Measurements from ENCODE around the gene XXYLT1.

Gene XXYLT1

GRCh38 chr3:195171093-195171873 is 99.7 kb downstream of the XXYLT1 start:
- Mint-ChIP-seq H3K27me3 (ENCODE audit: low read depth, poor library complexity) (peaks cover 5% of the 10 kb centered on the region), H3K36me3 (ENCODE audit: low read depth) (peaks cover 16% of the 10 kb centered on the region), H3K27ac (peak overlapping the region; percentile 88), H3K4me3 (no peak overlapping the region), H3K4me1 (peaks cover 43% of the 10 kb centered on the region), H3K9me3 (no peaks in the 10 kb centered on the region)
- DNase-seq = no peak
- no peak for TF ChIP-seq CTCF (IDR thresholded peaks at IDR 0.05)

DNA sequence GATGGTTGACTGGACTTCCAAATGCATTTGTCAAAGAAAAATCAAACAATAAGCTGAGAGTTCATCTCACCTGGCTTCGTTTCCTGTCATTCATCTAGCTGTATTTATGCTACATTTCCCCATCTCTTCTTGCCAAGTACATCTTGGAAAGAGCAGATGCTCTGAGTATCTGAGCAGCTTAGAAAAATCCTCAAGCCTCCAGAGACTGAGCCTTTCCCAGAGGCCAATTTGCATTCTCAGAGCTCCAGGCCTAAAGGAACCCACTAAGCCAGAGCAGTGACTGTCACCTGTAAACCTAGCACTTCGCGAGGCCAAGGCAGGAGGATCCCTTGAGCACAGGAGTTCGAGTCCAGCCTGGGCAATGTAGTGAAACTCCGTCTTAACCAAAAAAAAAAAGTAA is 100.5 kb downstream of the XXYLT1 start:
- H3K27ac Mint-ChIP-seq = peak overlapping the region; percentile 40
- H3K4me1 Mint-ChIP-seq = peaks cover 49% of the 10 kb centered on the region
- H3K4me3 Mint-ChIP-seq = no peak overlapping the region
- DNase-seq = no peak
- no peaks in the 10 kb centered on the region for H3K9me3 Mint-ChIP-seq
- H3K27me3 Mint-ChIP-seq (ENCODE audit: low read depth, poor library complexity) = peaks cover 5% of the 10 kb centered on the region
- no peak for TF ChIP-seq CTCF (IDR thresholded peaks at IDR 0.05)
- peaks cover 8% of the 10 kb centered on the region for H3K36me3 Mint-ChIP-seq (ENCODE audit: low read depth)

DNA sequence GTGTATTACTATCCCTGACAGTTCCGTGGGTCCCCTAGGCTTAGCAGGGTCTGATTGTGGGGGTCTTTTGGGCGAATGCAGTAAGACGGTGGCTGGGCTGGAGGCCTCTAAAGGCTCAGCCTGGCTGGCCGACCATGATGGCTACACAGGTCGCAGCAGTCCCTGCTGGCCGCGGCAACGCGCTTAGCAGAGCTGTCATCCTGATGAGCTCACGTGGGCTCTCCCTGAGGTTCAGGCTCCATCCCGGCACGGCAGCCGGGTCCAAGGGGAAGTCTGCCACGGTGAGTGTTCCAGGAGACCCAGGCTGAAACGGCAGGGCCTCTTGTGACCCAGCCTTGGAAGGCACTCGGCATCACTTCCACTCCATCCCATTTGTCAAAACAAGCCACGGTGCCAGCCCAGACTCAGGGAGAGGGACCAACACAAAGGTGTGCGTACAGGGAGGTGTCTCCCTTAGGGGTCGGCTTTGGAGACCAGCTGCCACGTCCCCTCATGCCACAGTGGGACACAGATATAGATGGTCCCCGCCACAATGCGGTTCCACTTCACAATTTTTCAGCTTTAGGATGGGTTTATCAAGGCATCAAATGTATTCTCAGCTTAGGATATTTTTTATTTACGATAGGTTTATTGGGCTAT is 101.8 kb downstream of the XXYLT1 start:
- no peak overlapping the region for H3K27ac Mint-ChIP-seq
- no peak for DNase-seq
- TF ChIP-seq CTCF (IDR thresholded peaks at IDR 0.05) = no peak
- no peaks in the 10 kb centered on the region for H3K9me3 Mint-ChIP-seq
- peaks cover 47% of the 10 kb centered on the region for H3K4me1 Mint-ChIP-seq
- H3K36me3 Mint-ChIP-seq (ENCODE audit: low read depth) = peaks cover 4% of the 10 kb centered on the region
- no peak overlapping the region for H3K4me3 Mint-ChIP-seq
- H3K27me3 Mint-ChIP-seq (ENCODE audit: low read depth, poor library complexity) = peaks cover 3% of the 10 kb centered on the region

DNA sequence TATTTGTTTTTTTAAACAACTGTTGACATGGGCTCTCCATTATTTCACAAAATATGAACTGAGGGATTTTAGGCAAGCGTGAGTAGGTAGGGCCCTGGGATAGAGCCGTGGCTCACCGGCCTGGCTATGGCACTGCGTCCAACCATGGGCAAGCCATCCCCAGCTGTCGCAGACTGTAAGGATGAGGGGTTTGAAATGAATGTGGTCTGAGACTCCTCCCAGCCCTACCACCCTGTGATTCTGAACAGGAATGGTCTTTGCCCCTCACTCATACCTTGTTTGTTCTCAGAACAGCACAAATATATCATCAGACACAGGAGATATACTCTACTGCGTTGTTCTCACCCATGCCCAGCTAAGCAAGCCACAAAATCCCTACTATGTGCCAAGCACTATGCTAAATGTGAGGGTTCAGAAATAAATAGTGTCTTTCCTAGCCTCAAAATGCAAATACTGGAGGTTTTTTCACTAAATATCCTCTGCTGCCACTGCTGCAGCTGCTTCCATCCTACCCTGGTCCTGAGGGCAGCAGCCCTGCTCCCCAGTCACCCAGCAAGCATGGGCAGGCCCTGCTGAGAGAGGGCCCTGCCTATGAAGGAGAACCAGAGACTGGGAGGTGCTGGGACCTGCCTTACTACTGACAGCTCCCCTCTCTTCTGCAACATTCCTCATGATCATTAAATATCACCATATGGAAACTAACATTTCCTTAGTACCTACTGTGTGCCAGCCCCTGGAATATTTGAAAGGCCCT is 102.8 kb downstream of the XXYLT1 start:
- H3K27ac Mint-ChIP-seq = no peak overlapping the region
- no peak for DNase-seq
- TF ChIP-seq CTCF (IDR thresholded peaks at IDR 0.05) = no peak
- H3K36me3 Mint-ChIP-seq (ENCODE audit: low read depth) = peaks cover 5% of the 10 kb centered on the region
- H3K9me3 Mint-ChIP-seq = no peaks in the 10 kb centered on the region
- H3K27me3 Mint-ChIP-seq (ENCODE audit: low read depth, poor library complexity) = peaks cover 7% of the 10 kb centered on the region
- no peak overlapping the region for H3K4me3 Mint-ChIP-seq
- peaks cover 41% of the 10 kb centered on the region for H3K4me1 Mint-ChIP-seq

DNA sequence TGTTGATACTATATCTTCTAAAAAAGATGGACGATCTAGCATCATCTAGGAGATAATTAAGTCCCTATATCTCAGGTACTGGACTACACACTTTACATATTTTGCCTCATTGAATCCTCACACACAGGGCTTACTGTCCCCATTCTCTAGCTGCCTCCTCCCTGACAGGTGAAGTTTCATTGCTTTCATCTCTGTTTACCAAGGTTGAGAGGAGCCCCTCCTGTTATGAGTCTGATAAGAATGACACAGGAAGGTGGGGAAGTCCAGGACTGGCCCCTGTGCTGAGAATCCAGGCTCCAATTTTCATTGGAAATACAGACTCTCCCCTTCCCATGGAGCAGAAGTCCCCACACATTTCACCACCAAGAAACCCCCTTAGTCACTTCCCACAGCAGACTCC is 105.2 kb downstream of the XXYLT1 start:
- H3K27me3 Mint-ChIP-seq (ENCODE audit: low read depth, poor library complexity) = peaks cover 4% of the 10 kb centered on the region

More for the DNA sequence above, 105.2 kb downstream of the XXYLT1 start:
- TF ChIP-seq CTCF (IDR thresholded peaks at IDR 0.05) = no peak
- Mint-ChIP-seq H3K27ac (no peak overlapping the region), H3K4me1 (peaks cover 45% of the 10 kb centered on the region), H3K4me3 (no peak overlapping the region), H3K36me3 (ENCODE audit: low read depth) (peaks cover 5% of the 10 kb centered on the region), H3K9me3 (no peaks in the 10 kb centered on the region)
- DNase-seq = no peak

Measured in nephron progenitor cell (in vitro differentiated cells).